ENCODE data around the gene PSMB9.
"Not testable (repeated sequence)": the region's sequence is repeated elsewhere in the genome, so short reads cannot be mapped to it uniquely, and the experiment has no call there.

PSMB9 gene

GRCh38 chr6:32865724-32866443 lies 11.9 kb downstream of the PSMB9 start:
- DNase-seq, result no peak

DNA sequence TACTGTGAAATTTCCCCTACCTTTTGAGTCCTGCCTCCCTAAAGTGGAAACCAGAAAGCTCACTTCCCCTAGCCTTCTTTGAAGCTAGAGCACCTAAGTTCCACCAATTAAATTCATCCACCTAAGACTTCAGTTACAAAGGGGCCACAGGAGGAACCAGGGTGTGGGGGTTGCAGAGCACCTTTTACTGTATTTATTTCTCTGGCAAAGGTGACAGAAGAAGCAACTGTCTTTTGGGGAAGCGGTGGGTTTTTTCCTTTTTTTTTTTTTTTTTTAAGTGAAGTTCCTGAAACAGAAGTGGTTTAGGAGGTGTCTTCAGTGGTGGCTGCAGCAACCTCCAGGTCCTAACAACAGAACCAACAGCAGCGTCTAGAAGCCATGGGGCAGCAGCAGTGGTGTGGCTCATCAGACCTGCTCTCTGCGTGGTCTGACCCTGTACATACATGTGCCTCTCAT lies 13.1 kb downstream of the PSMB9 start:
- DNase-seq, result no peak

DNA sequence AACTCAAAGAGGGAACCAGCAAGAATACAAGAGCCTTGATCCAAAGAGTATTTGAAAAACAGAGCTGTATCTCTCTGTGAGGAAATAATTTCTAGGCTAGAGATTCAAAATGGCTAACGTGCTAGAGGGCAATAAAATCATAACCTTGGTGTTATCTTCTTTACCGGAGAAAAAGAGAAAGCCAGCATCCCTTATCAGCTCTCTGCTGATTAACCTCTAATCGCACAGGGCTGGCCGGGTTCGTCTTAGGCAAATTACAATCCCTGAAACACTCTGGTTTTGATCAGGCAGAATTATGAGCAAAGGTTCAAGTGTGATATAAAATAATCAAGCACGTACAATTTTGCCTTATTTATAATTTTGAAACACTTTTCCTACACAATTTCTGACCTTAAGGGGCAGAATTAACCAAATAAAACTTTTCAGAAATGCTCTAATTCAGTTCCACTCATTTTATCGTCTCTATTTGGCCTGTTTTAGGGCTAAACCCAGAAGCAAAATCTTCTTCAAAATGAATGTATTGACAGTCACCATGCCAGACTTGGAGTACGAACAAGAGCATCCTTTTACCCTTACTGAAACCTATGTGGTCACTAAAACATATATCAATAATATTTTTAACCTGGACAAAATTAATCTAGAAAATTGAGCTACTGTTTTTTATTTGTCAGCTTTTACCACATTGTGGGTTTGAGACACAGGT lies 13.7 kb downstream of the PSMB9 start:
- DNase-seq, result no peak

DNA sequence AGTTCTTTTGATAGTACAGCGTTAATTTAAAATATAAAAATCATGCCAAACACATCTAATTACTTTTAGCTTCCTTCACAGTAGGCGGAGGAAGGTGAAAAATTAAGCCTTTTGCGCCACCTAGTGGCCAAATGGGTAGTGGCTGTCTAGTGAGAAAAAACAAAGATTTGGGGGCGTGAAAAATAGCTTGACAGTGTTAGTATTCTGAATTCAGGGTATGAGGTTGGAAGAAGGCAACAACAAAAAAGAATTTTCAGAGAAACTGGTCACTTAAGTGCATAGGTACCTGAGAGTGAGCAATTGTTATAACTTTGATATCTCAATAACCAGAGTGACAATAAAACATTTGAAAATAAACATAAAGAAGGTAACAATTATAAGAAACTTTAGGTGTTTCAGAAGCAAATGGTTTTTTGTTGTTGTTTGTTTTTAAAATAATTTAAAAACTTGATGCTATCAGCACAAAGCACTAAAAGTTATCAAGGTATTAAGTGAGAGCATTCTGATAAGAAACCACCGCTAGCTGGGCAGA lies 14.3 kb downstream of the PSMB9 start:
- DNase-seq, result peak; percentile 74 to 77

DNA sequence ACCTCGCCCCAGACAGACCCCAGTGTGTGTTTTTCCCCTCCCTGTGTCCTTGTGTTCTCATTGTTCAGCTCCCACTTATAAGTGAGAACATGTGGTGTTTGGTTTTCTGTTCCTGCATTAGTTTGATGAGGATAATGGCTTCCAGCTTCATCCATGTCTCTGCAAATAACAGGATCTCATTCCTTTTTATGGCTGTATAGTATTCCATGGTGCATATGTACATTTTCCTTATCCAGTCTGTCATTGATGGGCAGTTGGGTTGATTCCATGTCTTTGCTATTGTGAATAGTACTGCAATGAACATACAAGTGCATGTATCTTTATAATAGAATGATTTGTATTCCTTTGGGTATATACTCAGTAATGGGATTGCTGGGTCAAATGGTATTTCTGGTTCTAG lies 20.0 kb downstream of the PSMB9 start:
- not testable (repeated sequence) for DNase-seq

- no peak for DNase-seq
Observed at GRCh38 chr6:32876603-32877002, 22.6 kb downstream of the PSMB9 start.

DNA sequence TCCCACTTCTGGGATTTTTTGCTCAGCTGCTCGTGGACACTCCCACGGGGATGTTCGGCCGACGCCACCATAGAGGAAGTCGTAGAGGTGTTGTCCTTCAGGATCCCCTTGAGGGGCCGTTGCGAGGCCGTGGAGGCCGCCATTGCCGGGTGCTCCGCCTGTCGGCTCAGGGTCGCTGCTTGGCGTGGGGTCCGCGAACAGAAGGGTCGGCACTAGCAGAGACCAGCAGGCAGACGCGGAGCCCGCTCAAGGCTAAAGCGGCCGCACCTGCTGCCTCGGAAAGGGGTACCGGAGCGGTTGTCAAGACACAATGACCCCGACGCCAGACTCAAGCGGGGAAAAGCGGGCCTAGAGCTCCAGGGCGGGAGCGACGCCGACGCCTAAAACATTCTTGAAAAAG lies 25.7 kb downstream of the PSMB9 start:
- DNase-seq, result no peak

GRCh38 chr6:32880962-32881361 lies 27.0 kb downstream of the PSMB9 start:
- not testable (repeated sequence) for DNase-seq

DNA sequence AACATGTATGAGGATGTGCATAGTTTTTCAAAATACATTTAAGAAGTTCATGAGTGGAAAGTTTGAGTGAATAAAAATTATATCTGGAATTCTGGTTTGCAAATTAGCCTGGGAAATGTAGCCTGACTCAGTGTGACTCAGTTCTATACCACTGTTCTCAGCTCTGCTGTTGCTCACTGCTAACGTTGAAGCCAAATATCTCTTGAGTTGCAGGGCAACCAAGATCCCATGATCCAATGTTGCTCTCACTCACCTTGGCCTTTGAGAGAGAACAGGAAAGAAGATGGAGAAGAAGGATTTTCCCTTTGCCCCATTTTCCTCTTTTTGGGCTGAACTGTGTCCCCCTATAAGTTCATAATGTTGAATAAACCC lies 28.9 kb downstream of the PSMB9 start:
- DNase-seq, result no peak

- DNase-seq, result no peak
Observed at GRCh38 chr6:32883789-32884188, 29.8 kb downstream of the PSMB9 start.

- DNase-seq, result peak; percentile 77 to 86
Observed at GRCh38 chr6:32885698-32886286, 31.8 kb downstream of the PSMB9 start.

DNA sequence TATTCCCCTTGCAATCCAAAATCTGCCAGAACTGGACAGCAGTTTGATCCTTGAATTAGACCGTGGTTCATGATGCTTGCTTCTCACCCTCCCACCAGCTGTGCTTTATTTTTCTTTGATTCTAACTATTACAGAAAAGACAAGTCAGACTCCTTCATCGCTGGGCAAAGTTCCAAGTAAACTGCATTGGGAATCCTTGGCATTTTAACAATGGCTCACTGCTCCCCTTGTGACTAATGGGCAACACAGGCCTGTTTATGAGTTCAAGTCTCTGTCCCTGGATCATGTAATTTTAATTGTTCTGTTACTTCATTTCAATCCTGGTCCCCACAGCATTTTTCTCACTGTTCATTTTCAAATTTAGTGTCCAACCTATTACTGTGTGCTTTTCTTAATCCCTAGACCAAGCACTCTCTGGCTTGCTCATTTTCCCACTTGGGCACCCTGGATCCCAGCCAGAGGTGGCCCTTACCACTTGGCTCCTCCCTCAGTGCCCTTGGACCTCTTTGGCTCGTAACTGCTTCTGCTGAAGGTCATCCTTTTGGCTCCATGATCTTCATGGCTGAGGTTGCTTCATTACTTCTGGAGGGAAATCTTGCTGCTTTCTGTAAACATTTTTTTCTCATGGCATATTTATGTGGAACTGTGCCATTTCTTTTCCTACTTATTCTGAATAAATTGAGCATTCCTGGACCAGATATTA lies 32.8 kb downstream of the PSMB9 start:
- DNase-seq, result no peak

DNA sequence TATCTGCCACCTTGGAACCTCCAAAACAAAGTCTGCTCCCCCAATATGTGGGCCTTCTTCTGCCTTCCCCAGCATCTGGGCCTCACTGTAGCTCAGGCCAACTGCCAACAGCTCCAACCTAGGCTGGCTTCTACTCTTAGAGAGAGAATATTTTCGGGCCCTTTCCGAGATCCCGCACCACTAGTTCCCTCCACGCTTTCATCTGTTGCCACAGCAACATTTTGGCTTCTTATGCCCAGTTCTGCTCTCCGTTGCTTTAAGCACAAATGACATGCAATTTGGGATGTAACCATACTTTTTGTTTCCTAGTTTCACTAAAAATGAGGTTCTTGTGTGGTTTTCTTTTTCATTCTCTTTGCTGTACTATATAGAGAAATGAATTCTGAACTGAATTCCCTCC lies 33.6 kb downstream of the PSMB9 start:
- no peak for DNase-seq

GRCh38 chr6:32888576-32888975 lies 34.6 kb downstream of the PSMB9 start:
- DNase-seq, result no peak

GRCh38 chr6:32889533-32889932 lies 35.5 kb downstream of the PSMB9 start:
- DNase-seq, result no peak

DNA sequence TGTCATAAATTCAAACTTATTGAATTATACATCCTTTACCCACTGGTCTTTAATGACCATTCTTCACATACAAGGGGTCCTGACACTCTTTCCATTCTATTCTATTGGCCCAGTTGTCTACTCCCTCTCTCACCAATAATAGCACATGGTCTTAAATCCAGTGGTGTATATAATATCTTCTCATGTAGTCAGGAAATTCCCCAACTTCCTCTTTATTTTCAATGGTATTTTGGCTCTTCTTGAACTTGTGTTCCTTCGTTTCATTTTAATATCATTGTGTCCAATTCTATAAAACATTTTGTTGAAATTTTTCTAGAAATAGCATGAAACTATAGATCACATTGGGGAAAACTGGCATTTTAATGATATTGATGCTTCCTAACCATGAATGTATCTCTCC lies 36.8 kb downstream of the PSMB9 start:
- DNase-seq, result peak; percentile 26 to 32

- peak; percentile 76 to 84 for DNase-seq
Observed at GRCh38 chr6:32894085-32895005, 40.4 kb downstream of the PSMB9 start.

- peak in 1 of 2 experiments; percentile 55 for DNase-seq
Observed at GRCh38 chr6:32895006-32895345, 41.0 kb downstream of the PSMB9 start.

DNA sequence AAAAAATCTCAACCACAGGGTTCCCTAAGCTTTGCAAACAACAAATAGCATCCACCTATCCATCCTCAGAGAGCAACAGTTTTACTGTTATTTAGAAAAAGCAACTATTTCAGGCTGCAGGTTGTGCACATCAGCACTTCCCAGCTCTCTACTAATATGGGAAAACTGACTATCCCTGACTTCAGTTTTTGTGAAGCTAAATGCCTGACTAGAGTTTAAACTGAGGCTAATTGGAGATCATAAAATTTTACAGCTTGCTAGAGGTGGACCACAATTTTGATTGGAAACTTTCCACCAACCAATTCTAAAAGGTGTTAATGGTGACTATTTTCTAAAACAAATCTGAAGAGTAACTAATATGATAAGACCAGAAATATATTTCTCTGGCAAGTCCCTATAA lies 50.0 kb downstream of the PSMB9 start:
- DNase-seq, result no peak

GRCh38 chr6:32905078-32905477 lies 51.1 kb downstream of the PSMB9 start:
- no peak for DNase-seq

GRCh38 chr6:32906539-32906938 lies 52.5 kb downstream of the PSMB9 start:
- DNase-seq, result no peak

- no peak for DNase-seq
Observed at GRCh38 chr6:32908897-32909296, 54.9 kb downstream of the PSMB9 start.
